ENCODE results near the gene THAP4. TPM values are rescaled to one million over a fixed set of nuclear protein-coding genes. Genes with fewer than 3 reads are reported as not detected.

The THAP4 gene
- total RNA-seq, 1 donor from 2014 or later: 46.0 TPM

GRCh38 chr2:241538838-241539615, 97.9 kb downstream of the THAP4 start:
- FAIRE-seq (no peak), DNase-seq (ENCODE audit: low read depth) (no peak)
- Mint-ChIP-seq H3K27ac (ENCODE audit: unreplicated experiment) (no peak overlapping the region), H3K4me1 (ENCODE audit: low read depth, unreplicated experiment) (peaks cover 4% of the 10 kb centered on the region), H3K27me3 (ENCODE audit: low read depth, unreplicated experiment) (peaks cover 24% of the 10 kb centered on the region), H3K9me3 (ENCODE audit: unreplicated experiment) (no peaks in the 10 kb centered on the region), H3K4me3 (ENCODE audit: unreplicated experiment) (no peak overlapping the region), H3K36me3 (ENCODE audit: low read depth, unreplicated experiment) (no peaks in the 10 kb centered on the region)
- Histone ChIP-seq H3K36me3 (ENCODE audit: insufficient read depth, low read length) (no peaks in the 10 kb centered on the region), H3K27ac (ENCODE audit: low read depth, low read length) (no peak overlapping the region), H3K79me2 (ENCODE audit: insufficient read depth, low read length) (no peaks in the 10 kb centered on the region), H3K9me3 (ENCODE audit: insufficient read depth, low read depth, low read length) (no peaks in the 10 kb centered on the region), H3K4me2 (ENCODE audit: low read length) (no peak overlapping the region), H3K27me3 (ENCODE audit: insufficient read depth, low read length) (peaks cover 4% of the 10 kb centered on the region), H4K20me1 (ENCODE audit: insufficient read depth, low read length) (no peaks in the 10 kb centered on the region), H2AFZ (ENCODE audit: low read depth, low read length) (no peak overlapping the region), H3K9ac (ENCODE audit: low read length) (no peak overlapping the region), H3K4me1 (ENCODE audit: insufficient read depth, low read length) (peaks cover 12% of the 10 kb centered on the region), H3K4me3 (ENCODE audit: insufficient read depth, low read depth, low read length) (no peak overlapping the region)
- TF ChIP-seq EZH2 (IDR thresholded peaks at IDR 0.05; ENCODE audit: insufficient read depth, low read length) (no peak), CTCF (IDR thresholded peaks at IDR 0.05; ENCODE audit: insufficient read depth, low read depth, low read length) (no peak)

- Histone ChIP-seq H3K36me3 (ENCODE audit: insufficient read depth, low read length) (no peaks in the 10 kb centered on the region), H3K27me3 (ENCODE audit: insufficient read depth, low read length) (peaks cover 3% of the 10 kb centered on the region), H3K79me2 (ENCODE audit: insufficient read depth, low read length) (no peaks in the 10 kb centered on the region), H3K27ac (ENCODE audit: low read depth, low read length) (no peak overlapping the region), H3K4me3 (ENCODE audit: insufficient read depth, low read depth, low read length) (no peak overlapping the region), H3K9ac (ENCODE audit: low read length) (no peak overlapping the region), H3K4me1 (ENCODE audit: insufficient read depth, low read length) (peaks cover 7% of the 10 kb centered on the region), H2AFZ (ENCODE audit: low read depth, low read length) (no peak overlapping the region), H3K9me3 (ENCODE audit: insufficient read depth, low read depth, low read length) (no peaks in the 10 kb centered on the region), H4K20me1 (ENCODE audit: insufficient read depth, low read length) (no peaks in the 10 kb centered on the region), H3K4me2 (ENCODE audit: low read length) (no peak overlapping the region)
- H3K36me3 Mint-ChIP-seq (ENCODE audit: low read depth, unreplicated experiment): peaks cover 1% of the 10 kb centered on the region
- H3K27ac Mint-ChIP-seq (ENCODE audit: unreplicated experiment): no peak overlapping the region
- no peak overlapping the region for H3K4me3 Mint-ChIP-seq (ENCODE audit: unreplicated experiment)
- H3K9me3 Mint-ChIP-seq (ENCODE audit: unreplicated experiment): no peaks in the 10 kb centered on the region
- FAIRE-seq (no peak), DNase-seq (ENCODE audit: low read depth) (no peak)
- H3K4me1 Mint-ChIP-seq (ENCODE audit: low read depth, unreplicated experiment): peaks cover 3% of the 10 kb centered on the region
- TF ChIP-seq CTCF (IDR thresholded peaks at IDR 0.05; ENCODE audit: insufficient read depth, low read depth, low read length): no peak
- no peak for TF ChIP-seq EZH2 (IDR thresholded peaks at IDR 0.05; ENCODE audit: insufficient read depth, low read length)
- peaks cover 39% of the 10 kb centered on the region for H3K27me3 Mint-ChIP-seq (ENCODE audit: low read depth, unreplicated experiment)
Measured at GRCh38 chr2:241535871-241536655, 100.9 kb downstream of the THAP4 start.
